HG02852 (cell line): ENCODE results near the gene CHN1.

Experiments used
- ATAC-seq: cut with Tn5 transposase; IDR thresholded peaks from one replicate; pipeline ENCODE4 v1.9.1; 2021; ENCODE audit warnings: mild to moderate bottlenecking, moderate library complexity; ENCODE audit not compliant: unreplicated experiment

The CHN1 gene

GRCh38 chr2:174833737-174834136, 171.4 kb downstream of the CHN1 start:
- ATAC-seq: no peak

GRCh38 chr2:174830561-174830960, 174.6 kb downstream of the CHN1 start:
- ATAC-seq: no peak

- no peak for ATAC-seq
These were observed 175.6 kb downstream of the CHN1 start for GRCh38 chr2:174829550-174829949.

DNA sequence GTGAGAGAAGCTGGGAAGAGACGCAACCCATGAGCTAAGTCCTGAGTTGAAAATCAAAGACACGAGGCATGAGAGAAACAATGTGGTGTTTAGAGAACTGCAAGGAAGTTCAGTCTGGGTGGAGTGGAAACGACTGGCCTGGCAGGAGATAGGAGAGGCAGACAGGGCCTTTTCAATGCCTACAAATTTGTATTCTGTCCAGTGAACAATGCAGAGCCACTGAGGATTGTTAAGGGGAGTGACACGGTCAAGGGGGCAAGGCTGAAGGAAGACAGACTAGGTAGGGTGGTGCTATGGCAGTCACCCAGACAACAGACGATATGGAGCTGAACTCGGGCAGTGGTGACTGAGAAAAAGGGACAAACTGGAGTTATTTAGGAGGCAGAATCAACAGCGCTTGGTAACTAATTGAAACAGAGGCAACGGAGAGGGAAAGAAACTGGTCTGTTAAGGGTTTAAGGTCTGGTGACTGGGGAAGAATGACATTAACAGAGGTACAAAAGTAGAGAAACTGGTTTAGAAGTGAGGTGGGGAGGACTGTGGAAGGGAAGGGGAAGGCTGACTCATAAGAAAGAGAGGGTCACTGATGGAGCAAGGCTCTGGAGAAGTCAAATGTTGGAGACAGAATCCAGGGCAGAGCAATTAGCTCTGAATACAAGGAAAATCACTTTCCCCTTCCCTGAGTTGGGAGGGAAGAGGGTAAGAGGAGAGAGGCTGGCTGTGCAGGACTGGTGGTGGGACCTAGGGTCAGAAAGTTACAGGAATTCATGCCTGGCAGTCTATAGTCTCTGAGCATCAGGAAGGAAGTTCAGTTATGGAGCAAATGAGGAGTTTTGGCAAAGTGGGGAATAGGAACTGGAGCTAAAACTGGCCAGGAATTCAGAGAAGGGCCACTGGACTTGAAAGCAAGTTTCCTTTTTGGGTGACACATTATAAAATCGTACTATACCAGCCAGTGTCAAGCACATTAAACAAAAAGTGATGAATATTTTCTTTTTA, 177.5 kb downstream of the CHN1 start:
- no peak for ATAC-seq

DNA sequence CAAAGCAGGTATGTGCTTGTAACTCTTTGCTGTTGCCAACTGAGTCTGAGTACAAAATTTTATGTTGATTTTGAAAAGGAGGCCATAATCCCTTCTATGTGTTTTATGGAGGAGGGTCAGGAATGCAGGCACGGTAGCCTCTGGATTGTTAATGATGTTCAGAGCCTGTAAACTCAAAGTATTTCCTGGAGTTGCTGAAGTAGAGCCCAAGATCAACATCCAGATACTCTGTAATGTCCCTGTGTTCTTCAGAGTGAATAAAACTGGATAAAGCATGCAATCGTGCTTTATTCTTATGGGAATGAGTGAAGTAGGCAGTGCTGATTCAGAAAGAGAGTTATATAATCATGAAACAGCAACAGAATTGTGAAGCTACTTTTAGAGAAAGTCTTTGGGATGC, 179.1 kb downstream of the CHN1 start:
- no peak for ATAC-seq

GRCh38 chr2:174824068-174824467, 181.1 kb downstream of the CHN1 start:
- no peak for ATAC-seq

DNA sequence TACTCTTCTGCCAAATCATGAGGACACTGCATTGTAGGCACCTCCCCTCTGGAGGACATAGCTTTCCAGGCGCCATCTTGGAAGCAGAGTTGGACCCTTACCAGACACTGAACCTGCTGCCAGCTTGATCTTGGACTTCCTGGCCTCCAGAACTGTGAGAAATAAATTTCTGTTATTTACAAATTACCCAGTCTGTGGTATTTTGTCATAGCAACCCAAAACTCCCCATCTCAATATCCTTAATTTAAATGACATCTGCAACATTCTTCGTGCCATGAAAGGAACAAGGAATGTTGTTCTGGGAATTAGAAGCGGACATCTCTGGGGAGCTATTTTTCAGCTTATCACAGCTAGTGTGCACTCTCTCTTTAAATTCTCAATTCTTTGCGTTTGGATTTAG, 183.6 kb downstream of the CHN1 start:
- no peak for ATAC-seq

DNA sequence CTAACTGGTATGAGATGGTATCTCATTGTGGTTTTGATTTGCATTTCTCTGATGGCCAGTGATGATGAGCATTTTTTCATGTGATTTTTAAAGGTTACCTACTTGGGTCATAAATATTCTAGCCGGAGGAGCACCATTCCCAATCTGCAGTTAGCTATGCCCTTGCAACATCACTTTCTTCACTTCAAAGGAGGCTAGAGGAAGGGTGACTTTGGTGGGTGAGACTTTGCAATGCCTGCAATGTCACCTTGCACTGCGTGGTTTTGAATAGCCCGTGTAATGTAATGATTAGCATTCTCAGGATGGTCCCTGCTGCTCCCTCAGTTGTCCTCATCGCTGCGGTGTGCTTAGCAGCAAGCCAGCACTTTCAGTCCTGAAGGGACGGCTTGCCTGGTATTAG, 184.8 kb downstream of the CHN1 start:
- no peak for ATAC-seq

GRCh38 chr2:174815526-174815925, 189.7 kb downstream of the CHN1 start:
- no peak for ATAC-seq

- no peak for ATAC-seq
These were observed 193.1 kb downstream of the CHN1 start for GRCh38 chr2:174812037-174812436.

DNA sequence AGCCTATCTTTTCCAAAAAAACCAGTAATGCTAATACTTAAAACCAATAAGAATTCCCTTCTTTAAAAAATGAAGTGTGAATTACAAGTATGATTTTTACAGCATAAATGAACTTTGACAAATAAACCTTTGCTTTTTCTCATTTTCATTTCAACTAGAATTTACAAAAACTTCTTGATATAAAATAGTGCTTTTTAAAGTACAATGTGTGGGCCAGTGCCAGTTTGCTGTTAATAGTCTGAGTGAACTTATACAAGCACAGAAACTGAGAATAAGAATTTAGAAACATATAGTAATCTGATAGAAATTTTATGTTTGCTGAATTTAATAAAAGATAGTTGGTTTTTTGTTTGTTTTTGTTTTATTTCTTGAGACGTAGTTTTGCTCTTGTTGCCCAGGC, 197.2 kb downstream of the CHN1 start:
- ATAC-seq: no peak

DNA sequence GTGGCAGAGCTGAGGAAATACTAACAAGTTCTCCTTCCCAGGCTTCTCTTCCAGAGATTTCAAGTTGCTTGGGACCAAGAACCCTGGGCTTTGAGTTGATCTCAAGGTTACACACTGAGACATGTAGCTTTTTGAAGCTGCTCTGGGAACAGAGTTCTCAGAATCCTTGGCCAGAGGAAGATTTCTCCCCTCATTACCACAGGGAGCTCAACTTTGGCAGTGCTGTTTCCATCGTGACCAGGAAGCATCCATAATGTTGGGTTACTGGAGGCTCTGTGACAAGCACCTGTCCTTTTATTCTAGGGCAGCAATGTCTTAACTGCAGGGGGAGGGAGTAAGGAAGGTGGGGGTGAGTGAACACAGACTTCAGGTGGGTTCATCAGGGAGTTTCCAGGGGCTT, 199.4 kb downstream of the CHN1 start:
- no peak for ATAC-seq

DNA sequence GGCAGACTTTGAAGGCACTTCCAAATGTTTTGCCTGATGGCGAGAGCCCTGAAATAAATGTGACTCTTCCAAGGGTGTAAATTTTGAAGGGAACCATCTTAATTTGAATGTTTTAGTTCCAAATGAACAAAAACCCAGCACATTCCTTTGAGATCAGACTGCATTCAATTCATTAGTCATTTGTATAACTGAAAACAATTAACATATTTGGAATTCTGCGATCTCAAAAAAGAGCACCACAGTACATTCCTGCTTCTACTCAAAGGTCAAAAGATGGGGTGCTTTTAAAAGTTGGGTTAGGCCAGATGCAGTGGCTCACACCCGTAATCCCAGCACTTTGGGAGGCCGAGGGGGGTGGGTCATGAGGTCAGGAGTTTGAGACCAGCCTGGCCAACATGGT, 202.7 kb downstream of the CHN1 start:
- ATAC-seq: no peak

- ATAC-seq: no peak
These were observed 204.6 kb downstream of the CHN1 start for GRCh38 chr2:174800436-174801205.

DNA sequence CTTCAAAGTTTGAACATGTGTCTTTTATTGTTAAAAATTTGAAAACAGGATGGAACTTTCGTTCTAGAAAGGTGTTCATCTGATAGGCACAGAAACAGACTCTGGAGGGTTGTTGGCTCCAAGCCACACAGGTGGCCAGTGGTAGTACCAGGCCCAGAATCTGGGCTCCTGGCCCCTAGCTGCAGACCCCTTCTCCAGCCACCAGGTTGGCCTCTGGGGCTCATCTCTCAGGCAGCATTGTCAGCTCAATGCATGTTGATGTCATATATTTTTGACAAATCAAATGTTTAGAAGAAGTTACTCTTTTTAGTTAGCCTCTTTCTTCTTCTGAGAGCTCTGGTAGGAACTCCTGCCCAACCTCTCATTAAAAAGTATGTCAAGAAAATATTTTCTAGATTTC, 206.4 kb downstream of the CHN1 start:
- ATAC-seq: no peak

GRCh38 chr2:174797781-174798276, 207.4 kb downstream of the CHN1 start:
- no peak for ATAC-seq

GRCh38 chr2:174796319-174796771, 208.8 kb downstream of the CHN1 start:
- no peak for ATAC-seq

- no peak for ATAC-seq
These were observed 210.3 kb downstream of the CHN1 start for GRCh38 chr2:174794851-174795374.

GRCh38 chr2:174792309-174793025, 212.7 kb downstream of the CHN1 start:
- no peak for ATAC-seq

DNA sequence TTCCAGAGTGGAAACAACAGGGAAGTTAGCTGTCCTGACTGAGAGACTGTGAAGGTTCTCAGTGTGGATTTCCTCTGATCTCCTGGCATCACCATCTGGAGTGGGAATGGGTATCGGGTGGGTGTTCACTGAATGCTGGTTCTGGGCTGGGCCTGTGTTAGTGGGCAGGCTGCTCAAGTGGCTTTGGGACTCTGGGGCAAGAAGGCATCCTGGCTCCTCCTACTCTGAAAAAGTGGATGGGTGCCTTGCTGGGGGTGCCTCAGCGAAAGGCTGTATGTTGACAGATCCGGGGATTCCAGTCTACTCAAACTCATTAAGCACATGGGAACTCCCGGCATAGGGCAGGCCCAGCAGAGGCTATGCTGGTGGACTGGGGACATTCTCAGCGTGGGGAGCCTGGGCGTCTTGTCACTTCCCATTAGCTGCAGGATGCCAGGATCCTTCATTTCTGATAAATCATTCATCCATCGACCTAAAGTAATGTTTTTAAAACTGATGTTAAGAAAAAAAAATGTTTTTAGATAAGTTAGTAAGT, 213.4 kb downstream of the CHN1 start:
- ATAC-seq: no peak
